Gastrocnemius medialis (tissue), 4 donors: ENCODE measurements around the gene TTLL13. TPM values are rescaled to one million over a fixed set of nuclear protein-coding genes. Genes with fewer than 3 reads are reported as not detected.

Experiments
- ATAC-seq, 2 donors: fragments of 150-250 bp; one replicate each; pipeline ENCODE4 v1.9.1; 2016
- DNase-seq, 2 donors: peaks; one replicate each; pipeline ENCODE4 v3.0.0-alpha.2; 2019
- H3K27ac ChIP-seq, 4 donors: fragments of 200-600 bp; sonication (generic); 1 replicate in 1 of 4; 2 replicates in 3 of 4; pipeline ENCODE4 v1.5.1; 2016 to 2018; ENCODE audit warnings: mild to moderate bottlenecking in 2 of 4, moderate library complexity in 1 of 4
- H3K27me3 ChIP-seq, 3 donors: fragments of 200-600 bp; sonication (generic) in 2 of 3; 1 replicate in 1 of 3; 2 replicates in 2 of 3; pipeline versions ENCODE4 v1.5.1 to v1.6.0; 2016 to 2019; ENCODE audit warnings: mild to moderate bottlenecking in 1 of 3, moderate library complexity in 1 of 3
- H3K36me3 ChIP-seq, 2 donors: fragments of 200-600 bp; sonication (generic) in 1 of 2; one replicate each; pipeline ENCODE4 v1.5.1; 2017 to 2018
- H3K4me1 ChIP-seq, 2 donors: fragments of 200-600 bp; sonication (generic) in 1 of 2; one replicate each; pipeline ENCODE4 v1.5.1; 2016 to 2017; ENCODE audit warnings: mild to moderate bottlenecking in 2 of 2
- H3K4me3 ChIP-seq, 4 donors: fragments of 200-600 bp; sonication (generic) in 3 of 4; 1 replicate in 1 of 4; 2 replicates in 3 of 4; pipeline ENCODE4 v1.5.1; 2016 to 2019; ENCODE audit warnings: mild to moderate bottlenecking in 2 of 4
- H3K9me3 ChIP-seq, 3 donors: fragments of 200-600 bp; sonication (generic) in 2 of 3; 1 replicate in 1 of 3; 2 replicates in 2 of 3; pipeline ENCODE4 v1.5.1; 2016 to 2019
- CTCF ChIP-seq, 5 experiments: fragments of 450-650 bp in 3 of 5; fragments of 200-600 bp in 2 of 5; sonication (generic) in 2 of 5; IDR thresholded peaks in 4 of 5; conservative IDR thresholded peaks in 1 of 5; 1 replicate in 4 of 5; 2 replicates in 1 of 5; pipeline ENCODE4 v1.5.1; 2016 to 2019; ENCODE audit warnings: antibody characterized with exemption in 5 of 5, mild to moderate bottlenecking in 3 of 5, moderate library complexity in 3 of 5
- POLR2A ChIP-seq, 2 donors: fragments of 450-650 bp; IDR thresholded peaks; one replicate each; pipeline ENCODE4 v1.6.1; 2017; ENCODE audit warnings: antibody characterized with exemption in 2 of 2, mild to moderate bottlenecking in 2 of 2, moderate library complexity in 2 of 2
- in situ Hi-C, 4 donors: fragments of 200-750 bp; cut with MboI; loops; one replicate each; pipeline versions ENCODE4 v1.15.0 to v1.8.0; 2017; ENCODE audit warnings: low sequenced_read_pairs in 4 of 4
- intact Hi-C: fragments of 100-400 bp; cut with DNase I; formaldehyde crosslinking; loops from one replicate; pipeline ENCODE4 v1.15.1; 2023; ENCODE audit warnings: low total_unique reads
- total RNA-seq, 4 donors: library from RNA; depleted of rRNA; stranded (reverse); fragments of >200 nt; gene quantifications; one replicate each; pipeline versions ENCODE4 v1.1.0 to v1.2.3, GENCODE V29; 2016

TTLL13 gene
- total RNA-seq, 4 donors from 2014 or later, result not detected

GRCh38 chr15:90234096-90234988 lies 15.0 kb upstream of the TTLL13 start, which contains the start of gene GDPGP1:
Gene GDPGP1 (plus strand): TSS chr15:90234209. CDS start chr15:90240909, 6,700 bp downstream.
- in situ Hi-C loops, result no loop called here

GRCh38 chr15:90239371-90239770 lies 10.0 kb upstream of the TTLL13 start:
- Histone ChIP-seq H3K36me3 (peaks cover 0 to 27% of the 10 kb centered on the region in 2 donors), H3K27ac (no peak overlapping the region), H3K4me3 (no peak overlapping the region), H3K4me1 (peaks cover 7 to 8% of the 10 kb centered on the region in 2 donors), H3K27me3 (no peaks in the 10 kb centered on the region), H3K9me3 (no peaks in the 10 kb centered on the region)
- ATAC-seq (no peak), DNase-seq (no peak)
- in situ Hi-C loops (no loop called here), intact Hi-C loops (no loop called here)
- no peak for TF ChIP-seq CTCF (IDR thresholded peaks at IDR 0.05 in 4 of 5, conservative IDR thresholded peaks at IDR 0.05 in 1 of 5)
- TF ChIP-seq POLR2A (IDR thresholded peaks at IDR 0.05), result no peak

More at GRCh38 chr15:90234096-90234988, 15.0 kb upstream of the TTLL13 start, which contains the start of gene GDPGP1:
- Histone ChIP-seq H3K4me3 (peak within 1 kb of the TSS; percentile 84 to 99 (median 94)), H3K9me3 (no peaks in the 10 kb centered on the region), H3K4me1 (peaks cover 32 to 44% of the 10 kb centered on the region in 2 donors), H3K27ac (peak within 1 kb of the TSS; percentile 86 to 96 (median 94)), H3K36me3 (peaks cover 0 to 30% of the 10 kb centered on the region in 2 donors), H3K27me3 (no peaks in the 10 kb centered on the region)
- intact Hi-C loops, result loop anchor here (1.0 kb wide), 1 partner anchor 31 kb away; the partner anchor contains the start of gene NGRN
- DNase-seq (no peak), ATAC-seq (peak; percentile 2)
- TF ChIP-seq CTCF (IDR thresholded peaks at IDR 0.05 in 4 of 5, conservative IDR thresholded peaks at IDR 0.05 in 1 of 5) (no peak), POLR2A (IDR thresholded peaks at IDR 0.05) (peak; percentile 52 to 56)

- no peaks in the 10 kb centered on the region for H3K9me3 ChIP-seq
- H3K27me3 ChIP-seq, result no peaks in the 10 kb centered on the region
- DNase-seq (no peak), ATAC-seq (no peak)
- intact Hi-C loops (no loop called here), in situ Hi-C loops (no loop called here)
- no peak overlapping the region for H3K4me3 ChIP-seq
- no peaks in the 10 kb centered on the region for H3K4me1 ChIP-seq
- H3K27ac ChIP-seq, result no peak overlapping the region
- peaks cover 0 to 27% of the 10 kb centered on the region in 2 donors for H3K36me3 ChIP-seq
- TF ChIP-seq POLR2A (IDR thresholded peaks at IDR 0.05), result no peak
- no peak for TF ChIP-seq CTCF (IDR thresholded peaks at IDR 0.05 in 4 of 5, conservative IDR thresholded peaks at IDR 0.05 in 1 of 5)
Measured at GRCh38 chr15:90240856-90241255, 8.5 kb upstream of the TTLL13 start.

GRCh38 chr15:90241343-90242192 lies 7.8 kb upstream of the TTLL13 start:
- Histone ChIP-seq H3K4me1 (no peaks in the 10 kb centered on the region), H3K4me3 (no peak overlapping the region), H3K9me3 (no peaks in the 10 kb centered on the region), H3K27ac (no peak overlapping the region), H3K36me3 (peaks cover 0 to 27% of the 10 kb centered on the region in 2 donors), H3K27me3 (no peaks in the 10 kb centered on the region)
- TF ChIP-seq POLR2A (IDR thresholded peaks at IDR 0.05) (no peak), CTCF (IDR thresholded peaks at IDR 0.05 in 4 of 5, conservative IDR thresholded peaks at IDR 0.05 in 1 of 5) (no peak)
- no peak for DNase-seq
- in situ Hi-C loops (no loop called here), intact Hi-C loops (no loop called here)
- no peak for ATAC-seq
